Vagina (tissue), 2 donors: ENCODE measurements around the gene RCCD1.

ENCODE experiments used
- POLR2A ChIP-seq, 2 donors: fragments of 450-650 bp; IDR thresholded peaks; one replicate each; pipeline ENCODE4 v1.6.1; 2017; ENCODE audit warnings: antibody characterized with exemption in 2 of 2, mild to moderate bottlenecking in 2 of 2, moderate library complexity in 2 of 2
- POLR2AphosphoS5 ChIP-seq, 2 donors: sonication (generic); formaldehyde crosslinking; IDR thresholded peaks; one replicate each; pipeline ENCODE4 v1.9.0; 2017; ENCODE audit warnings: antibody characterized with exemption in 2 of 2, mild to moderate bottlenecking in 2 of 2, low read depth in 1 of 2; ENCODE audit not compliant: insufficient read depth in 1 of 2
- TF ChIP-seq, protein P1 (sequence below), 3 experiments: fragments of 450-650 bp in 2 of 3; fragments of 200-600 bp in 1 of 3; sonication (generic) in 1 of 3; IDR thresholded peaks; one replicate each; pipeline ENCODE4 v1.5.1; 2017 to 2019; ENCODE audit warnings: antibody characterized with exemption in 3 of 3, mild to moderate bottlenecking in 2 of 3, moderate library complexity in 2 of 3

DNA sequence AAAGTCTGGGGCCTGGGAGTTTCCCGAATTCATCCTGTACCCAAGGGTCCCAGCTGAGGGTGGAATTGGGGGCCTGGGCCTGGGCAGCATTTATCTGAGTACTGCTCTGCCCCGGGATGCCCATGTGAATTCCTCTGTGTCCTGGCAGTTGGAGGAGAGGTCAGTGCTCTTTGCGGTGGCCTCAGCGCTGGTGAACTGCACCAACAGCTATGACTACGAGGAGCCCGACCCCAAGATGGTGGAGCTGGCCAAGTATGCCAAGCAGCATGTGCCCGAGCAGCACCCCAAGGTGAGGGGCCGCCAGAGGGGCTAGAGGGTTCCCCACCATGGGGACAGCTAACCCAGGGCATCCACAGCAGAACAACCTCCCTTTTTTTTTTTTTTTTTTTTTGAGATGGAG is 6.2 kb upstream of the RCCD1 start:
- TF ChIP-seq, protein P1, sequence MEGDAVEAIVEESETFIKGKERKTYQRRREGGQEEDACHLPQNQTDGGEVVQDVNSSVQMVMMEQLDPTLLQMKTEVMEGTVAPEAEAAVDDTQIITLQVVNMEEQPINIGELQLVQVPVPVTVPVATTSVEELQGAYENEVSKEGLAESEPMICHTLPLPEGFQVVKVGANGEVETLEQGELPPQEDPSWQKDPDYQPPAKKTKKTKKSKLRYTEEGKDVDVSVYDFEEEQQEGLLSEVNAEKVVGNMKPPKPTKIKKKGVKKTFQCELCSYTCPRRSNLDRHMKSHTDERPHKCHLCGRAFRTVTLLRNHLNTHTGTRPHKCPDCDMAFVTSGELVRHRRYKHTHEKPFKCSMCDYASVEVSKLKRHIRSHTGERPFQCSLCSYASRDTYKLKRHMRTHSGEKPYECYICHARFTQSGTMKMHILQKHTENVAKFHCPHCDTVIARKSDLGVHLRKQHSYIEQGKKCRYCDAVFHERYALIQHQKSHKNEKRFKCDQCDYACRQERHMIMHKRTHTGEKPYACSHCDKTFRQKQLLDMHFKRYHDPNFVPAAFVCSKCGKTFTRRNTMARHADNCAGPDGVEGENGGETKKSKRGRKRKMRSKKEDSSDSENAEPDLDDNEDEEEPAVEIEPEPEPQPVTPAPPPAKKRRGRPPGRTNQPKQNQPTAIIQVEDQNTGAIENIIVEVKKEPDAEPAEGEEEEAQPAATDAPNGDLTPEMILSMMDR (IDR thresholded peaks at IDR 0.05): no peak
- TF ChIP-seq POLR2AphosphoS5 (IDR thresholded peaks at IDR 0.05; ENCODE audit: insufficient read depth in 1 of 2, low read depth in 1 of 2): no peak
- no peak for TF ChIP-seq POLR2A (IDR thresholded peaks at IDR 0.05)
